ENCODE results near the gene TMEM178A. TPM values are rescaled to one million over a fixed set of nuclear protein-coding genes. Genes with fewer than 3 reads are reported as not detected.

Gene TMEM178A
- polyA plus RNA-seq, 1 donor from 2014 or later = 31.8 TPM

GRCh38 chr2:39622860-39623259 is 42.9 kb upstream of the TMEM178A start:
- no peak overlapping the region for H2AFZ ChIP-seq (ENCODE audit: low read depth, low read length)
- H3F3A ChIP-seq (ENCODE audit: insufficient read depth, low read length, poor library complexity, severe bottlenecking) = no peaks in the 10 kb centered on the region
- no peaks in the 10 kb centered on the region for H3K79me2 ChIP-seq (replicated peaks; ENCODE audit: insufficient read depth, low read length)
- H3K27me3 ChIP-seq (ENCODE audit: insufficient read depth, low read depth, low read length) = no peaks in the 10 kb centered on the region
- H4K20me1 ChIP-seq (ENCODE audit: insufficient read depth) = no peaks in the 10 kb centered on the region
- no peak overlapping the region for H3K4me2 ChIP-seq (ENCODE audit: low read length)
- H3K36me3 ChIP-seq (ENCODE audit: insufficient read depth, low read length) = no peaks in the 10 kb centered on the region
- no peak overlapping the region for H3K9ac ChIP-seq (ENCODE audit: low read length)
- TF ChIP-seq MXI1 (conservative IDR thresholded peaks at IDR 0.05; ENCODE audit: poor library complexity, severe bottlenecking) (no peak), TAF1 (IDR thresholded peaks at IDR 0.05; ENCODE audit: low read depth) (no peak), RAD21 (conservative IDR thresholded peaks at IDR 0.05) (no peak), REST (IDR thresholded peaks at IDR 0.05; ENCODE audit: borderline replicate concordance) (no peak), EZH2 (IDR thresholded peaks at IDR 0.05; ENCODE audit: borderline replicate concordance, insufficient read depth, low read length, poor library complexity, severe bottlenecking) (no peak), EP300 (conservative IDR thresholded peaks at IDR 0.05; ENCODE audit: poor library complexity, severe bottlenecking) (no peak), SMC3 (conservative IDR thresholded peaks at IDR 0.05; ENCODE audit: poor library complexity) (no peak), CTCF (IDR thresholded peaks at IDR 0.05; ENCODE audit: poor library complexity, severe bottlenecking) (no peak), POLR2AphosphoS5 (IDR thresholded peaks at IDR 0.05) (no peak)
- no peak overlapping the region for H3K4me3 ChIP-seq (ENCODE audit: low read length)
- no peaks in the 10 kb centered on the region for H3K9me2 ChIP-seq (ENCODE audit: insufficient read depth, low read length)
- H3K27ac ChIP-seq (ENCODE audit: low read length) = no peak overlapping the region
- no peaks in the 10 kb centered on the region for H3K9me3 ChIP-seq (ENCODE audit: low read length)

- H3K27ac ChIP-seq (ENCODE audit: low read length) = no peak overlapping the region
- TF ChIP-seq REST (IDR thresholded peaks at IDR 0.05; ENCODE audit: borderline replicate concordance) = no peak
- no peak for TF ChIP-seq EZH2 (IDR thresholded peaks at IDR 0.05; ENCODE audit: borderline replicate concordance, insufficient read depth, low read length, poor library complexity, severe bottlenecking)
- no peak for TF ChIP-seq MXI1 (conservative IDR thresholded peaks at IDR 0.05; ENCODE audit: poor library complexity, severe bottlenecking)
- no peak for TF ChIP-seq RAD21 (conservative IDR thresholded peaks at IDR 0.05)
- no peak for TF ChIP-seq POLR2AphosphoS5 (IDR thresholded peaks at IDR 0.05)
- TF ChIP-seq EP300 (conservative IDR thresholded peaks at IDR 0.05; ENCODE audit: poor library complexity, severe bottlenecking) = no peak
- no peak for TF ChIP-seq TAF1 (IDR thresholded peaks at IDR 0.05; ENCODE audit: low read depth)
- TF ChIP-seq SMC3 (conservative IDR thresholded peaks at IDR 0.05; ENCODE audit: poor library complexity) = no peak
- TF ChIP-seq CTCF (IDR thresholded peaks at IDR 0.05; ENCODE audit: poor library complexity, severe bottlenecking) = no peak
These were observed 41.8 kb upstream of the TMEM178A start for GRCh38 chr2:39623917-39624316.

More at GRCh38 chr2:39623917-39624316, 41.8 kb upstream of the TMEM178A start:
- Histone ChIP-seq H3K9me2 (ENCODE audit: insufficient read depth, low read length) (no peaks in the 10 kb centered on the region), H3K27me3 (ENCODE audit: insufficient read depth, low read depth, low read length) (no peaks in the 10 kb centered on the region), H3K36me3 (ENCODE audit: insufficient read depth, low read length) (no peaks in the 10 kb centered on the region), H3K4me2 (ENCODE audit: low read length) (no peak overlapping the region), H3F3A (ENCODE audit: insufficient read depth, low read length, poor library complexity, severe bottlenecking) (no peaks in the 10 kb centered on the region), H3K9me3 (ENCODE audit: low read length) (no peaks in the 10 kb centered on the region), H4K20me1 (ENCODE audit: insufficient read depth) (no peaks in the 10 kb centered on the region), H3K4me3 (ENCODE audit: low read length) (no peak overlapping the region), H3K79me2 (replicated peaks; ENCODE audit: insufficient read depth, low read length) (no peaks in the 10 kb centered on the region), H3K9ac (ENCODE audit: low read length) (no peak overlapping the region), H2AFZ (ENCODE audit: low read depth, low read length) (no peak overlapping the region)
